Rectal smooth muscle tissue (tissue), 1 donor: ENCODE measurements around the gene F8.
"Not testable (repeated sequence)": the region's sequence is repeated elsewhere in the genome, so short reads cannot be mapped to it uniquely, and the experiment has no call there.

Source experiments
- H3K27ac ChIP-seq: one replicate; pipeline ENCODE4 v1.7.0; 2013; ENCODE audit warnings: low read depth, low read length, inconsistent platforms
- H3K27me3 ChIP-seq: one replicate; pipeline ENCODE4 v1.7.0; 2013; ENCODE audit warnings: low read length; ENCODE audit not compliant: control insufficient read depth, insufficient read depth
- H3K36me3 ChIP-seq: one replicate; pipeline ENCODE4 v1.7.0; 2013; ENCODE audit warnings: low read length; ENCODE audit not compliant: control insufficient read depth, insufficient read depth
- H3K4me1 ChIP-seq: one replicate; pipeline ENCODE4 v1.7.0; 2013; ENCODE audit warnings: low read length; ENCODE audit not compliant: control insufficient read depth, insufficient read depth
- H3K4me3 ChIP-seq: one replicate; pipeline ENCODE4 v1.7.0; 2013; ENCODE audit warnings: low read length
- H3K9ac ChIP-seq: one replicate; pipeline ENCODE4 v1.7.0; 2013; ENCODE audit warnings: low read length

The F8 gene

GRCh38 chrX:155026727-155027508 is 4.4 kb upstream of the F8 start, which contains the start of gene FUNDC2:
TSS of gene FUNDC2 (plus strand) at chrX:155026844. CDS start at chrX:155026939, 95 bp downstream.
- peak within 1 kb of the TSS; percentile 79 for H3K4me3 ChIP-seq
- H3K9ac ChIP-seq, result peak within 1 kb of the TSS; percentile 82
- peak within 1 kb of the TSS; percentile 98 for H3K27ac ChIP-seq
- peaks cover 3% of the 10 kb centered on the region for H3K4me1 ChIP-seq
- H3K36me3 ChIP-seq, result no peaks in the 10 kb centered on the region
- H3K27me3 ChIP-seq, result no peaks in the 10 kb centered on the region

GRCh38 chrX:155026420-155026726 is 3.9 kb upstream of the F8 start:
- Histone ChIP-seq H3K36me3 (no peaks in the 10 kb centered on the region), H3K27ac (peak overlapping the region; percentile 98), H3K27me3 (no peaks in the 10 kb centered on the region), H3K4me3 (peak overlapping the region; percentile 51), H3K4me1 (peaks cover 3% of the 10 kb centered on the region), H3K9ac (peak overlapping the region; percentile 49)

- H3K9ac ChIP-seq, result no peak overlapping the region
- H3K4me3 ChIP-seq, result no peak overlapping the region
- peaks cover 3% of the 10 kb centered on the region for H3K4me1 ChIP-seq
- H3K27ac ChIP-seq, result no peak overlapping the region
- no peaks in the 10 kb centered on the region for H3K36me3 ChIP-seq
- H3K27me3 ChIP-seq, result no peaks in the 10 kb centered on the region
Measured at GRCh38 chrX:155023907-155024833, 1.6 kb upstream of the F8 start.

- Histone ChIP-seq H3K36me3 (no peaks in the 10 kb centered on the region), H3K27me3 (no peaks in the 10 kb centered on the region), H3K4me1 (no peaks in the 10 kb centered on the region), H3K4me3 (no peak overlapping the region), H3K9ac (no peak overlapping the region), H3K27ac (no peak overlapping the region)
Measured at GRCh38 chrX:155020591-155020990, 1.9 kb downstream of the F8 start.

GRCh38 chrX:155009994-155010472 is 12.5 kb downstream of the F8 start:
- no peaks in the 10 kb centered on the region for H3K4me1 ChIP-seq
- H3K9ac ChIP-seq, result no peak overlapping the region
- H3K4me3 ChIP-seq, result no peak overlapping the region
- H3K27me3 ChIP-seq, result no peaks in the 10 kb centered on the region
- no peak overlapping the region for H3K27ac ChIP-seq
- no peaks in the 10 kb centered on the region for H3K36me3 ChIP-seq

GRCh38 chrX:155008578-155008977 is 13.9 kb downstream of the F8 start:
- H3K27me3 ChIP-seq, H3K9ac ChIP-seq, H3K4me1 ChIP-seq, H3K36me3 ChIP-seq, H3K27ac ChIP-seq, H3K4me3 ChIP-seq: not testable (repeated sequence)

- not testable (repeated sequence) for H3K27me3 ChIP-seq, H3K4me1 ChIP-seq, H3K27ac ChIP-seq, H3K9ac ChIP-seq, H3K4me3 ChIP-seq, H3K36me3 ChIP-seq
Measured at GRCh38 chrX:155006913-155007671, 15.4 kb downstream of the F8 start.

- not testable (repeated sequence) for H3K9ac ChIP-seq, H3K27ac ChIP-seq, H3K4me3 ChIP-seq, H3K36me3 ChIP-seq, H3K4me1 ChIP-seq, H3K27me3 ChIP-seq
Measured at GRCh38 chrX:155006379-155006778, 16.1 kb downstream of the F8 start.

- H3K36me3 ChIP-seq, result no peaks in the 10 kb centered on the region
- H3K27me3 ChIP-seq, result no peaks in the 10 kb centered on the region
- no peak overlapping the region for H3K27ac ChIP-seq
- H3K9ac ChIP-seq, result no peak overlapping the region
- no peaks in the 10 kb centered on the region for H3K4me1 ChIP-seq
- H3K4me3 ChIP-seq, result no peak overlapping the region
Measured at GRCh38 chrX:155005190-155005589, 17.3 kb downstream of the F8 start.

GRCh38 chrX:155001873-155002272 is 20.6 kb downstream of the F8 start:
- H3K27me3 ChIP-seq, result no peaks in the 10 kb centered on the region
- no peak overlapping the region for H3K27ac ChIP-seq
- no peak overlapping the region for H3K4me3 ChIP-seq
- H3K4me1 ChIP-seq, result no peaks in the 10 kb centered on the region
- H3K36me3 ChIP-seq, result no peaks in the 10 kb centered on the region
- no peak overlapping the region for H3K9ac ChIP-seq

- H3K4me3 ChIP-seq, result no peak overlapping the region
- H3K27me3 ChIP-seq, result no peaks in the 10 kb centered on the region
- H3K4me1 ChIP-seq, result no peaks in the 10 kb centered on the region
Measured at GRCh38 chrX:155000841-155001240, 21.7 kb downstream of the F8 start.

GRCh38 chrX:154998204-154998880 is 24.2 kb downstream of the F8 start:
- no peaks in the 10 kb centered on the region for H3K36me3 ChIP-seq
- H3K27me3 ChIP-seq, result no peaks in the 10 kb centered on the region
- no peaks in the 10 kb centered on the region for H3K4me1 ChIP-seq
- no peak overlapping the region for H3K9ac ChIP-seq
- no peak overlapping the region for H3K27ac ChIP-seq
- no peak overlapping the region for H3K4me3 ChIP-seq

More at GRCh38 chrX:155000841-155001240, 21.7 kb downstream of the F8 start:
- no peaks in the 10 kb centered on the region for H3K36me3 ChIP-seq
- no peak overlapping the region for H3K27ac ChIP-seq
- H3K9ac ChIP-seq, result no peak overlapping the region
